ENCODE measurements around the gene LPIN1.

LPIN1 gene

DNA sequence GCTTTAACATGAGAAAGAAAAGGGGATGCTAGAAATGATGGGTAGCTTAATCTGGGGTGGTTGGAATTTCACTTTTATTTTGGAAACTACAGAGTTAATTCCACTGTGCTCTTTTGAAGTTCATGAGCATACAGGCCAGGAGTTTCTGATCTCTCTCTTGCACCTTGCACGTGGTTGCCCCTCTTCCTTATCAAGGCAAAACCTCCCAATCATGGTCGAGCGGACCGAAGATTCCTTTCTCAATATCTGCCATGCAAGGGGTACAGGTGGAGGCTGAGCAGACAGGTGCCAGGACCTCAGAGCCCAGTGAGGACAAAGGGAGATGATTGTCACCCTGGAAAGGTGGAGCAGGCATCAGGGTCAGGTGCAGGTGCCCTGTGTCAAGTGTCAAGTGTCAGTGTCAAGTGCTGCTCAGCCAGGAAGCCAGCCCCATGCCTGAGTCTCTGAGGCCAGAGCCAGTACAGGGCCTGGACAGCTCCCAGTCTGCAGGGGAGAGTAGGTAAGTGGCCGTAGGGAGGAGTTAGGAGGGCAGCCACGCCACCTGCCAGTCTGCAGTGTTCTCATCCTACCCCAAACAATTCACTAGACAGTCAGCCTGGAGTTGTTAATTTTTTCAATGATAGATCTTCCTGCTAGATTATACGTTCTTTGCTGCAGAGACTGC lies 42.2 kb downstream of the LPIN1 start:
- peaks cover 30% of the 10 kb centered on the region for H3K36me3 Mint-ChIP-seq
- H3K4me3 Mint-ChIP-seq = no peak overlapping the region
- no peaks in the 10 kb centered on the region for H3K9me3 Mint-ChIP-seq (ENCODE audit: low read depth)
- H3K27ac Mint-ChIP-seq = no peak overlapping the region
- H3K4me1 Mint-ChIP-seq (ENCODE audit: low read depth) = no peaks in the 10 kb centered on the region
- no peaks in the 10 kb centered on the region for H3K27me3 Mint-ChIP-seq

DNA sequence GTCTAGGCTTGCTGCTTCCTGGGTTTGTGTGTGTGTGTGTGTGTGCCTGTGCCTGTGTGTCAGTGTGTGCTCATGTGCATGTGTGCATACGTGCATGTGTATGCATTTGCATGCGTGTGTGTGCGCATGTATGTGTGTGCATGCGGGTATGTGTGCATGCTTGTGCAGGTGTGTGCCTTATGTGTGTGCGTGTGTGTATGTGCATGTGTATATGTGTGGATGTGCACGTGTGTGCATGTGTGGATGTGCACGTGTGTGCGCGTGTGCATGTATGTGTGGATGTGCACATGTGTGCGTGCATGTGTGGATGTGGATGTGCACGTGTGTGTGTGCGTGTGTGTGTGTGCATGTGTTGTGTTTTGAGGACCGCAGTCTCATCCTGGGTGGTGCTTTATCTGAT lies 42.8 kb downstream of the LPIN1 start:
- H3K4me3 Mint-ChIP-seq = no peak overlapping the region
- no peak overlapping the region for H3K27ac Mint-ChIP-seq
- no peaks in the 10 kb centered on the region for H3K27me3 Mint-ChIP-seq
- peaks cover 36% of the 10 kb centered on the region for H3K36me3 Mint-ChIP-seq
- H3K9me3 Mint-ChIP-seq (ENCODE audit: low read depth) = no peaks in the 10 kb centered on the region
- H3K4me1 Mint-ChIP-seq (ENCODE audit: low read depth) = no peaks in the 10 kb centered on the region

- Mint-ChIP-seq H3K4me1 (ENCODE audit: low read depth) (no peaks in the 10 kb centered on the region), H3K36me3 (peaks cover 36% of the 10 kb centered on the region), H3K4me3 (no peak overlapping the region), H3K9me3 (ENCODE audit: low read depth) (no peaks in the 10 kb centered on the region), H3K27ac (no peak overlapping the region), H3K27me3 (no peaks in the 10 kb centered on the region)
Observed at GRCh38 chr2:11790228-11790627, 43.8 kb downstream of the LPIN1 start.

DNA sequence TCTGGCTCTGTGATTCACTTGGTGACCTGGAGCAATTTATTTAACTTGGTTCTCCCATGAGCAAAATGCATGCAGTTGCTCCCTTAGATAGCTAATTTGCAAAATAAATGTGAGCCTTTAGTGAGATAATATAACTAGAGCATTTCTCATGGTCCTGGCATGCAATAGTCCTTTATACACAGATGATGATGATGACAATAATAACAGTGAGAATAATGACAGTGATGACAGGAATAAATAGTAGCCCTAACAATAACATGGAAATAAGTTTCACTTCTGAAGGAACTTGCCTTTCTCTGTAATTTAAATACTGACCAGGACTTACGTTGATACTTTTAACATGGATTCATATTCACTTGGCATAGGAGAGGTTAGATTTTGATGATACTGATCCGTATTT lies 49.2 kb downstream of the LPIN1 start:
- Mint-ChIP-seq H3K36me3 (peaks cover 37% of the 10 kb centered on the region), H3K4me3 (no peak overlapping the region), H3K4me1 (ENCODE audit: low read depth) (no peaks in the 10 kb centered on the region), H3K9me3 (ENCODE audit: low read depth) (no peaks in the 10 kb centered on the region), H3K27me3 (no peaks in the 10 kb centered on the region), H3K27ac (no peak overlapping the region)

- H3K4me1 Mint-ChIP-seq (ENCODE audit: low read depth) = peaks cover 2% of the 10 kb centered on the region
- H3K9me3 Mint-ChIP-seq (ENCODE audit: low read depth) = no peaks in the 10 kb centered on the region
- H3K4me3 Mint-ChIP-seq = no peak overlapping the region
- H3K36me3 Mint-ChIP-seq = peaks cover 36% of the 10 kb centered on the region
- H3K27ac Mint-ChIP-seq = no peak overlapping the region
- no peaks in the 10 kb centered on the region for H3K27me3 Mint-ChIP-seq
Observed at GRCh38 chr2:11796190-11797171, 50.0 kb downstream of the LPIN1 start.

DNA sequence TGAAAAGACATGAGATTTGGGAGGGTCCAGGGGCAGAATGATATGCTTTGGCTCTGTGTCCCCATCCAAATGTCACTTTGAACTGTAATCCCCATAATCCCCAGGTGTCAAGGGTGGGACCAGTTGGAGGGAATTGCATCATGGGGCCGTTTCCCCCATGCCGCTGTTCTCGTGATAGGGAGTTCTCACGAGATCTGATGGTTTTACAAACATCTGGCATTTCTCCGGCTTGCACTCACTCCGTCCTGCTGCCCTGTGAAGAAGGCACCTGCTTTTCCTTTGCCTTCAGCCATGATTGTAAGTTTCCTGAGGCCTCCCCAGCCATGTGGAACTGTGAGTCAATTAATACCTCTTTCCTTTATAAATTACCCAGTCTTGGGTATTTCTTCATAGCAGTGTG lies 51.4 kb downstream of the LPIN1 start:
- Mint-ChIP-seq H3K4me1 (ENCODE audit: low read depth) (peaks cover 2% of the 10 kb centered on the region), H3K27me3 (no peaks in the 10 kb centered on the region), H3K4me3 (no peak overlapping the region), H3K27ac (no peak overlapping the region), H3K9me3 (ENCODE audit: low read depth) (no peaks in the 10 kb centered on the region), H3K36me3 (peaks cover 31% of the 10 kb centered on the region)

DNA sequence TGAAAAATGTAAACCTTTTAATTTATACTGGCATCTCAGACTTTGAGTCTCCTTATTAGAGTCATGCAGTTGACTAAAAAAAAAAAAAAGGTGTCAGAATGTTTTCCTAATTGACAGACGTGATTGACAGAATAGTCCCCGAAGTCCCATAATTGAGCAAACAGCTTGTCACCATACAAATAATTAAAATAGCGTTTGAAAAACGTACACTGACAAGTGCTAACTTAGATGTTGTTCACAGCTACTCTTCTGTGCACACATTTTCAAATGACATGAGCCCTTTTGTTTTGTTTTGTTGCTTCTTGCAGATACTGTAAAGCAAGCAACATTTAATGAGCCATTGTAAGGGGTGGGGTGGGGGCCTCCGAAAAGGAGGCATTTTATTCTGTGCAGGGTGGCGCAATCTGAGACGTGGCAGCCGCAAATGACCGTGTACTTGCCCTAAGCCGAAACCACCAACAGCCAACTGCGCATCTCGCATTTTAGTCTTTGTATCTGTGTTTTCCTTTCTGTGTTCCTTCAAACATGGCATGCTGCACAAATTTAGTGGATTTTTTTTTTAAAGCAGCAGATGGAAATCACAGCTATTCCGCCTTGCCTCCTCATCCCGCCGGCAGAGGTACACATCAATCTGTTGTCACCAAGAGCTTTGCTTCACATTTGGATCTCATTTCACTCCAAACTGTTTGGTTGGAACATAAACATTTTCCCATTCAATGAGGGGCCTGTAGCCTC lies 52.4 kb downstream of the LPIN1 start:
- H3K27ac Mint-ChIP-seq = no peak overlapping the region
- no peaks in the 10 kb centered on the region for H3K9me3 Mint-ChIP-seq (ENCODE audit: low read depth)
- H3K36me3 Mint-ChIP-seq = peaks cover 23% of the 10 kb centered on the region
- no peak overlapping the region for H3K4me3 Mint-ChIP-seq
- H3K4me1 Mint-ChIP-seq (ENCODE audit: low read depth) = peaks cover 2% of the 10 kb centered on the region
- no peaks in the 10 kb centered on the region for H3K27me3 Mint-ChIP-seq

- H3K36me3 Mint-ChIP-seq = peaks cover 22% of the 10 kb centered on the region
- no peak overlapping the region for H3K27ac Mint-ChIP-seq
- no peaks in the 10 kb centered on the region for H3K9me3 Mint-ChIP-seq (ENCODE audit: low read depth)
- no peaks in the 10 kb centered on the region for H3K27me3 Mint-ChIP-seq
- H3K4me1 Mint-ChIP-seq (ENCODE audit: low read depth) = peaks cover 2% of the 10 kb centered on the region
- no peak overlapping the region for H3K4me3 Mint-ChIP-seq
Observed at GRCh38 chr2:11799826-11800225, 53.4 kb downstream of the LPIN1 start.

GRCh38 chr2:11802782-11803191 lies 56.4 kb downstream of the LPIN1 start:
- Mint-ChIP-seq H3K36me3 (peaks cover 15% of the 10 kb centered on the region), H3K9me3 (ENCODE audit: low read depth) (no peaks in the 10 kb centered on the region), H3K27me3 (no peaks in the 10 kb centered on the region), H3K4me3 (no peak overlapping the region), H3K4me1 (ENCODE audit: low read depth) (peaks cover 5% of the 10 kb centered on the region), H3K27ac (no peak overlapping the region)

DNA sequence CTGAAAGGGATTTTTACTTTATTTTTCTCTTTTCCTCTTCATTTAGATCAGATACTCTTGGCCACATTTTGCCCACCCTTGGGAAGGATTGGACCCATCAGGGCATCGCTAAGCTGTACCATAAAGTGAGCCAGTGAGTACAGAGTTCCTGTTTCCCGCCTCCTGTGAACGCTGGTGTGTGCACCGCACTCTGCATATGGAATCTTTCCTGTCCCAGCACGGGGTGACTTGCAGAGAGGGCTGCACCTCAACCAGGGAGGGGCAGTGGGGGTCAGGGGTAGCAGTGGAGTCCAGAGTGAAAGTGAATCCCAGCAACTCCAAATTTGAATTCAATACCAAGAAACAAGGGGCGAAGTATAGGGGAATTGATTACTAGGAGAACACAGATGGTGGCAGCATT lies 58.6 kb downstream of the LPIN1 start:
- no peaks in the 10 kb centered on the region for H3K9me3 Mint-ChIP-seq (ENCODE audit: low read depth)

GRCh38 chr2:11805920-11806319 lies 59.5 kb downstream of the LPIN1 start:
- Mint-ChIP-seq H3K9me3 (ENCODE audit: low read depth) (no peaks in the 10 kb centered on the region), H3K27ac (no peak overlapping the region), H3K4me3 (no peak overlapping the region), H3K36me3 (peaks cover 13% of the 10 kb centered on the region), H3K4me1 (ENCODE audit: low read depth) (peaks cover 3% of the 10 kb centered on the region), H3K27me3 (no peaks in the 10 kb centered on the region)

More for the DNA sequence above, 58.6 kb downstream of the LPIN1 start:
- Mint-ChIP-seq H3K27ac (no peak overlapping the region), H3K4me3 (no peak overlapping the region), H3K27me3 (no peaks in the 10 kb centered on the region), H3K4me1 (ENCODE audit: low read depth) (peaks cover 5% of the 10 kb centered on the region), H3K36me3 (peaks cover 15% of the 10 kb centered on the region)

GRCh38 chr2:11807156-11808015 lies 61.0 kb downstream of the LPIN1 start:
- Mint-ChIP-seq H3K4me3 (no peak overlapping the region), H3K4me1 (ENCODE audit: low read depth) (peaks cover 5% of the 10 kb centered on the region), H3K36me3 (peaks cover 18% of the 10 kb centered on the region), H3K9me3 (ENCODE audit: low read depth) (no peaks in the 10 kb centered on the region), H3K27ac (no peak overlapping the region), H3K27me3 (no peaks in the 10 kb centered on the region)

GRCh38 chr2:11808016-11808400 lies 61.6 kb downstream of the LPIN1 start:
- no peak overlapping the region for H3K4me3 Mint-ChIP-seq
- peaks cover 20% of the 10 kb centered on the region for H3K36me3 Mint-ChIP-seq
- peaks cover 5% of the 10 kb centered on the region for H3K4me1 Mint-ChIP-seq (ENCODE audit: low read depth)
- no peaks in the 10 kb centered on the region for H3K27me3 Mint-ChIP-seq
- H3K9me3 Mint-ChIP-seq (ENCODE audit: low read depth) = no peaks in the 10 kb centered on the region
- H3K27ac Mint-ChIP-seq = no peak overlapping the region

- H3K36me3 Mint-ChIP-seq = peaks cover 25% of the 10 kb centered on the region
- H3K4me1 Mint-ChIP-seq (ENCODE audit: low read depth) = peaks cover 5% of the 10 kb centered on the region
- no peak overlapping the region for H3K4me3 Mint-ChIP-seq
- no peak overlapping the region for H3K27ac Mint-ChIP-seq
- H3K27me3 Mint-ChIP-seq = no peaks in the 10 kb centered on the region
- no peaks in the 10 kb centered on the region for H3K9me3 Mint-ChIP-seq (ENCODE audit: low read depth)
Observed at GRCh38 chr2:11809586-11810236, 63.3 kb downstream of the LPIN1 start.
